NB4 (cell line): ENCODE data around the gene CCDC85C.

Source experiments
- CTCF ChIP-seq: IDR thresholded peaks from one replicate; pipeline ENCODE4 v1.5.1; 2012; ENCODE audit warnings: low read depth, low read length
- MYC ChIP-seq: IDR thresholded peaks from 2 replicates; pipeline ENCODE4 v1.6.1; 2011; ENCODE audit warnings: low read depth, low read length

- TF ChIP-seq MYC: no peak
- no peak for TF ChIP-seq CTCF
These were observed 8.2 kb upstream of the CCDC85C start for GRCh38 chr14:99612071-99612737.
